Testis (tissue), 3 donors: Measurements from ENCODE around the gene GDPD4. TPM values are rescaled to one million over a fixed set of nuclear protein-coding genes. Genes with fewer than 3 reads are reported as not detected.

Source experiments
- DNase-seq: peaks from one replicate; pipeline ENCODE4 v3.0.0-alpha.2; 2019
- H3K27ac ChIP-seq, 2 donors: fragments of 200-600 bp; sonication (generic); one replicate each; pipeline ENCODE4 v1.5.1; 2019
- H3K27me3 ChIP-seq: fragments of 200-600 bp; sonication (generic); one replicate; pipeline ENCODE4 v1.5.1; 2019
- H3K36me3 ChIP-seq: fragments of 200-600 bp; sonication (generic); one replicate; pipeline ENCODE4 v1.5.1; 2017; ENCODE audit warnings: low read depth; ENCODE audit errors: missing control alignments
- H3K4me1 ChIP-seq: fragments of 200-600 bp; sonication (generic); one replicate; pipeline ENCODE4 v1.5.1; 2019
- H3K4me3 ChIP-seq, 2 donors: fragments of 200-600 bp; sonication (generic); one replicate each; pipeline ENCODE4 v1.5.1; 2017 to 2019
- H3K9me3 ChIP-seq: fragments of 200-600 bp; sonication (generic); one replicate; pipeline ENCODE4 v1.5.1; 2017
- CTCF ChIP-seq, 3 experiments: fragments of 450-650 bp in 2 of 3; fragments of 200-600 bp in 1 of 3; sonication (generic) in 1 of 3; IDR thresholded peaks; one replicate each; pipeline ENCODE4 v1.5.1; 2016 to 2019; ENCODE audit warnings: antibody characterized with exemption in 3 of 3, mild to moderate bottlenecking in 2 of 3, moderate library complexity in 1 of 3
- POLR2A ChIP-seq: fragments of 450-650 bp; IDR thresholded peaks from one replicate; pipeline ENCODE4 v1.6.1; 2017; ENCODE audit warnings: antibody characterized with exemption, mild to moderate bottlenecking, moderate library complexity
- WGBS, 2 donors: methylation state at CpG; one replicate each; pipeline ENCODE4 v1.1.5; 2018; 5-methylcytosine and 5-hydroxymethylcytosine counted together
- intact Hi-C: fragments of 100-400 bp; cut with DNase I; formaldehyde crosslinking; loops from one replicate; pipeline ENCODE4 v1.15.1; 2023; ENCODE audit warnings: low total_unique reads
- polyA plus RNA-seq: library from polyadenylated mRNA; stranded (reverse); fragments of 350-450 nt; fragmentation: Illumina TruSeq; extraction: RNeasy Lipid Tissue Mini Kit (QIAGEN cat#74804); gene quantifications from one replicate; pipeline ENCODE4 v1.2.3, GENCODE V29; 2014; ENCODE audit warnings: low read depth, low replicate concordance; ENCODE audit not compliant: insufficient read depth
- total RNA-seq, 2 donors: library from RNA; depleted of rRNA; stranded (reverse); fragments of >200 nt; gene quantifications; one replicate each; pipeline ENCODE4 v1.2.3, GENCODE V29; 2016

GDPD4 gene
- total and polyA plus RNA-seq, 3 donors from 2014 or later: 11.9 to 27.2 (median 22.6) TPM

GRCh38 chr11:77283101-77283500 is 18.4 kb downstream of the GDPD4 start:
- H3K27me3 ChIP-seq: no peaks in the 10 kb centered on the region
- H3K4me1 ChIP-seq: no peaks in the 10 kb centered on the region
- no peaks in the 10 kb centered on the region for H3K9me3 ChIP-seq
- no peak for TF ChIP-seq CTCF (IDR thresholded peaks at IDR 0.05)
- TF ChIP-seq POLR2A: no peak
- no peak overlapping the region for H3K4me3 ChIP-seq
- DNase-seq: no peak
- H3K36me3 ChIP-seq: no peaks in the 10 kb centered on the region
- WGBS, 2 donors: 60 to 61% methylated on average over 3 of the region's 3 CpGs
- intact Hi-C loops: no loop called here
- H3K27ac ChIP-seq: no peak overlapping the region

- WGBS, 2 donors: 63 to 80% methylated on average over 2 of the region's 2 CpGs
Observed at GRCh38 chr11:77278595-77279506, 22.6 kb downstream of the GDPD4 start.

GRCh38 chr11:77276271-77276670 is 25.2 kb downstream of the GDPD4 start:
- intact Hi-C loops: no loop called here
- Histone ChIP-seq H3K4me1 (no peaks in the 10 kb centered on the region), H3K27ac (no peak overlapping the region), H3K9me3 (no peaks in the 10 kb centered on the region), H3K36me3 (no peaks in the 10 kb centered on the region), H3K4me3 (no peak overlapping the region), H3K27me3 (no peaks in the 10 kb centered on the region)
- TF ChIP-seq POLR2A (no peak), CTCF (IDR thresholded peaks at IDR 0.05) (no peak)
- WGBS, 2 donors: 83 to 89% methylated on average over 2 of the region's 2 CpGs
- DNase-seq: no peak

More at GRCh38 chr11:77278595-77279506, 22.6 kb downstream of the GDPD4 start:
- Histone ChIP-seq H3K9me3 (no peaks in the 10 kb centered on the region), H3K27me3 (no peaks in the 10 kb centered on the region), H3K36me3 (no peaks in the 10 kb centered on the region), H3K27ac (no peak overlapping the region), H3K4me3 (no peak overlapping the region), H3K4me1 (no peaks in the 10 kb centered on the region)
- intact Hi-C loops: no loop called here
- DNase-seq: no peak
- no peak for TF ChIP-seq CTCF (IDR thresholded peaks at IDR 0.05)
- no peak for TF ChIP-seq POLR2A

GRCh38 chr11:77270921-77271320 is 30.6 kb downstream of the GDPD4 start:
- TF ChIP-seq POLR2A (no peak), CTCF (IDR thresholded peaks at IDR 0.05) (no peak)
- intact Hi-C loops: no loop called here

More at GRCh38 chr11:77270921-77271320, 30.6 kb downstream of the GDPD4 start:
- H3K9me3 ChIP-seq: no peaks in the 10 kb centered on the region
- H3K36me3 ChIP-seq: no peaks in the 10 kb centered on the region
- 84 to 89% methylated on average over 3 of the region's 3 CpGs for WGBS, 2 donors
- H3K27me3 ChIP-seq: no peaks in the 10 kb centered on the region
- DNase-seq: no peak
- H3K4me1 ChIP-seq: no peaks in the 10 kb centered on the region
- no peak overlapping the region for H3K4me3 ChIP-seq
- H3K27ac ChIP-seq: no peak overlapping the region
